ENCODE measurements around the gene GLI1.

The GLI1 gene

GRCh38 chr12:57520053-57520818 is 60.7 kb downstream of the GLI1 start, which contains the start of gene DDIT3:
TSS of gene DDIT3 (minus strand) at chr12:57520514. CDS start at chr12:57517406, 3,108 bp downstream.
- H3K27me3 Mint-ChIP-seq (ENCODE audit: low read depth, poor library complexity): peaks cover 3% of the 10 kb centered on the region
- peak; percentile 99 for DNase-seq
- peaks cover 47% of the 10 kb centered on the region for H3K36me3 Mint-ChIP-seq (ENCODE audit: low read depth)
- H3K27ac Mint-ChIP-seq: peak within 1 kb of the TSS; percentile 100
- peaks cover 65% of the 10 kb centered on the region for H3K4me1 Mint-ChIP-seq
- no peaks in the 10 kb centered on the region for H3K9me3 Mint-ChIP-seq
- no peak for TF ChIP-seq CTCF (IDR thresholded peaks at IDR 0.05)
- peak within 1 kb of the TSS; percentile 97 for H3K4me3 Mint-ChIP-seq

- Mint-ChIP-seq H3K9me3 (no peaks in the 10 kb centered on the region), H3K27ac (peak overlapping the region; percentile 99), H3K27me3 (ENCODE audit: low read depth, poor library complexity) (peaks cover 3% of the 10 kb centered on the region), H3K36me3 (ENCODE audit: low read depth) (peaks cover 33% of the 10 kb centered on the region), H3K4me3 (peak overlapping the region; percentile 97), H3K4me1 (peaks cover 74% of the 10 kb centered on the region)
- TF ChIP-seq CTCF (IDR thresholded peaks at IDR 0.05): no peak
- DNase-seq: peak; percentile 57
Measured at GRCh38 chr12:57521525-57522010, 62.0 kb downstream of the GLI1 start.
